WERI-Rb-1 (cell line): ENCODE measurements around the gene ADAM10.

Experiments used
- DNase-seq: peaks from one replicate; pipeline ENCODE4 v3.0.0-alpha.2; 2020
- H3K27ac ChIP-seq: fragments of 250-450 bp; sonication (Bioruptor Pico); 2 replicates; pipeline ENCODE4 v1.5.1; 2020; ENCODE audit warnings: mild to moderate bottlenecking, moderate library complexity
- H3K27me3 ChIP-seq: fragments of 250-450 bp; sonication (Bioruptor Pico); 2 replicates; pipeline ENCODE4 v1.5.1; 2021; ENCODE audit warnings: mild to moderate bottlenecking, low read depth, moderate library complexity; ENCODE audit not compliant: insufficient read depth, severe bottlenecking
- H3K36me3 ChIP-seq: fragments of 250-450 bp; sonication (Bioruptor Pico); 2 replicates; pipeline ENCODE4 v1.5.1; 2020; ENCODE audit warnings: mild to moderate bottlenecking, moderate library complexity
- H3K4me3 ChIP-seq: 2 replicates; pipeline ENCODE4 v1.5.1; 2011; ENCODE audit warnings: low read depth, mild to moderate bottlenecking, control low read depth, low read length
- H3K9me3 ChIP-seq: fragments of 250-450 bp; sonication (Bioruptor Pico); 2 replicates; pipeline ENCODE4 v1.5.1; 2021; ENCODE audit warnings: mild to moderate bottlenecking, moderate library complexity; ENCODE audit not compliant: severe bottlenecking
- TF ChIP-seq, protein P1 (sequence below): IDR thresholded peaks from 2 replicates; pipeline ENCODE4 v1.5.1; 2011; ENCODE audit warnings: low read depth, mild to moderate bottlenecking, control low read depth, inconsistent platforms, low read length

Gene ADAM10

DNA sequence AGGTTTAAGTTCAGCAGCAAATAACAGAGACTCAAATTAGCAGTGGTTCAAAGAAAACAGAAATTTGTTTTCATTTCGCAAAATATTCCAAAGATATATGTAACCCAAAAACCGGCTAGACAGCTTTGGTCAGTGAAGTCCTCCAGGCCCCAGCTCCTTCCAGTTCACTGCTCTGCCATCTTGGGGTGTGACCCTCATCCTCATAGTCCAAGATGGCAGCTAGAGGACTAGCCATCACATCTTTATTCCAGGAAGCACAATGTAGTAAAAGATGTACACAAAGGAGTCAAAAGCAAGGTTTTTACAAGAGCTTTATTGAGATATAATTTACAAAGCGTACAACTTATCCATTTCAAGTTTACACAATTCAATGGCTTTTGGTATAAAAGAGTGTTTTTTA lies 210.6 kb downstream of the ADAM10 start:
- TF ChIP-seq, protein P1, sequence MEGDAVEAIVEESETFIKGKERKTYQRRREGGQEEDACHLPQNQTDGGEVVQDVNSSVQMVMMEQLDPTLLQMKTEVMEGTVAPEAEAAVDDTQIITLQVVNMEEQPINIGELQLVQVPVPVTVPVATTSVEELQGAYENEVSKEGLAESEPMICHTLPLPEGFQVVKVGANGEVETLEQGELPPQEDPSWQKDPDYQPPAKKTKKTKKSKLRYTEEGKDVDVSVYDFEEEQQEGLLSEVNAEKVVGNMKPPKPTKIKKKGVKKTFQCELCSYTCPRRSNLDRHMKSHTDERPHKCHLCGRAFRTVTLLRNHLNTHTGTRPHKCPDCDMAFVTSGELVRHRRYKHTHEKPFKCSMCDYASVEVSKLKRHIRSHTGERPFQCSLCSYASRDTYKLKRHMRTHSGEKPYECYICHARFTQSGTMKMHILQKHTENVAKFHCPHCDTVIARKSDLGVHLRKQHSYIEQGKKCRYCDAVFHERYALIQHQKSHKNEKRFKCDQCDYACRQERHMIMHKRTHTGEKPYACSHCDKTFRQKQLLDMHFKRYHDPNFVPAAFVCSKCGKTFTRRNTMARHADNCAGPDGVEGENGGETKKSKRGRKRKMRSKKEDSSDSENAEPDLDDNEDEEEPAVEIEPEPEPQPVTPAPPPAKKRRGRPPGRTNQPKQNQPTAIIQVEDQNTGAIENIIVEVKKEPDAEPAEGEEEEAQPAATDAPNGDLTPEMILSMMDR: no peak
- H3K4me3 ChIP-seq: no peak overlapping the region
- no peaks in the 10 kb centered on the region for H3K27me3 ChIP-seq
- no peak for DNase-seq
- no peaks in the 10 kb centered on the region for H3K9me3 ChIP-seq
- no peaks in the 10 kb centered on the region for H3K36me3 ChIP-seq
- no peak overlapping the region for H3K27ac ChIP-seq
